Measurements from ENCODE around the gene SERAC1. TPM values are rescaled to one million over a fixed set of nuclear protein-coding genes. Genes with fewer than 3 reads are reported as not detected.

Gene SERAC1
- total and polyA plus RNA-seq, 4 donors: 2.0 to 4.4 (median 2.3) TPM

DNA sequence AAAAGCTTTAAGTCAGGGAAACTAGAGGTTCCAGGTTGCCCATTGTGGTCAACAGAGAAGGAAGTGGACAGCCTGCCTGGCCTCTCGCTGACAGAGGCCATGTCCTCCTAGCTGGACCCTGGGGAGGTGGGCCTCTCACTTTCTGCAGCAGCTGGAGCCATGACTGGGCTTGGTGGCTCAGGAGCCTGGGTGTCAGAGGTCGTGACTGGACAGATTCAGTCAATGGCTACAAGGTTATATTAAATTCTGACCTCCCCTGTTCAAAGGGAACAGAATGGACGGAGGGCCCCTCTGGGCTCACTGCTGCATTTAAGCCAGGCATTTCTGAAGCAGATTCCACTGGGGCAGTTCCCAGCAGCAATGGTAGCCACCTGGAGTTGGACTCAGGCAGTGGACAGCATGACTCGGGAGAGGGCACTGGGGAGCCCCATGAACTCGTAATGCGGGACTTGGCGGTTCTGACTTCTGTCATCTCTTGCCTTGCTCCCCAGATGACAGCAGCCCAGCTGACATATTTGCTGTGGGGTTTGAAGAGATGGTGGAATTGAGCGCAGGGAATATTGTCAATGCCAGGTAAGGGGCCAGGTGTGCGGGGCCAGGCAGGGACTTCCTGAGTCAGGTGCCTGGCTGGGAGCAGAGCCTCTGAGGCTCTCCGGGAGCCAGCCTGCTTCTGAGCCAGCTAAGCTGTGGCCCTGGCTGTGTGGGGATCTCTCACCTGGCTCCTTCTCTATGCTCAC lies 99.7 kb downstream of the SERAC1 start:
- WGBS: 95% methylated on average over 10 of the region's 10 CpGs
- no peak for TF ChIP-seq NR2F2 (IDR thresholded peaks at IDR 0.05)
- no peak for TF ChIP-seq HNF4A (conservative IDR thresholded peaks at IDR 0.05)
- TF ChIP-seq JUND (IDR thresholded peaks at IDR 0.05): no peak
- TF ChIP-seq ZBTB33 (IDR thresholded peaks at IDR 0.05): no peak
- TF ChIP-seq RXRA (IDR thresholded peaks at IDR 0.05): no peak
- TF ChIP-seq, protein P1, sequence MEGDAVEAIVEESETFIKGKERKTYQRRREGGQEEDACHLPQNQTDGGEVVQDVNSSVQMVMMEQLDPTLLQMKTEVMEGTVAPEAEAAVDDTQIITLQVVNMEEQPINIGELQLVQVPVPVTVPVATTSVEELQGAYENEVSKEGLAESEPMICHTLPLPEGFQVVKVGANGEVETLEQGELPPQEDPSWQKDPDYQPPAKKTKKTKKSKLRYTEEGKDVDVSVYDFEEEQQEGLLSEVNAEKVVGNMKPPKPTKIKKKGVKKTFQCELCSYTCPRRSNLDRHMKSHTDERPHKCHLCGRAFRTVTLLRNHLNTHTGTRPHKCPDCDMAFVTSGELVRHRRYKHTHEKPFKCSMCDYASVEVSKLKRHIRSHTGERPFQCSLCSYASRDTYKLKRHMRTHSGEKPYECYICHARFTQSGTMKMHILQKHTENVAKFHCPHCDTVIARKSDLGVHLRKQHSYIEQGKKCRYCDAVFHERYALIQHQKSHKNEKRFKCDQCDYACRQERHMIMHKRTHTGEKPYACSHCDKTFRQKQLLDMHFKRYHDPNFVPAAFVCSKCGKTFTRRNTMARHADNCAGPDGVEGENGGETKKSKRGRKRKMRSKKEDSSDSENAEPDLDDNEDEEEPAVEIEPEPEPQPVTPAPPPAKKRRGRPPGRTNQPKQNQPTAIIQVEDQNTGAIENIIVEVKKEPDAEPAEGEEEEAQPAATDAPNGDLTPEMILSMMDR (IDR thresholded peaks at IDR 0.05; ENCODE audit: low read depth, low read length, missing input control): no peak
- TF ChIP-seq RAD21 (IDR thresholded peaks at IDR 0.05): no peak
- TF ChIP-seq HNF4G (IDR thresholded peaks at IDR 0.05): no peak
- TF ChIP-seq YY1 (IDR thresholded peaks at IDR 0.05): no peak
- TF ChIP-seq, protein P2, sequence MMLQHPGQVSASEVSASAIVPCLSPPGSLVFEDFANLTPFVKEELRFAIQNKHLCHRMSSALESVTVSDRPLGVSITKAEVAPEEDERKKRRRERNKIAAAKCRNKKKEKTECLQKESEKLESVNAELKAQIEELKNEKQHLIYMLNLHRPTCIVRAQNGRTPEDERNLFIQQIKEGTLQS (IDR thresholded peaks at IDR 0.05): no peak
- TF ChIP-seq SP1 (IDR thresholded peaks at IDR 0.05): no peak
- no peak for TF ChIP-seq EGR1 (IDR thresholded peaks at IDR 0.05; ENCODE audit: low read depth in 2 of 2)
- TF ChIP-seq GABPA (IDR thresholded peaks at IDR 0.05 in 1 of 2, conservative IDR thresholded peaks at IDR 0.05 in 1 of 2): no peak
- Histone ChIP-seq H3K9me3 (ENCODE audit: control insufficient read depth in 4 of 4, low read length in 3 of 4) (no peaks in the 10 kb centered on the region), H3K4me1 (ENCODE audit: control insufficient read depth in 4 of 4, insufficient read depth in 4 of 4, low read length in 3 of 4) (no peaks in the 10 kb centered on the region), H3K27me3 (ENCODE audit: control insufficient read depth in 4 of 4, insufficient read depth in 4 of 4, low read length in 3 of 4) (no peaks in the 10 kb centered on the region), H3K9ac (ENCODE audit: low read depth in 1 of 2, low read length in 2 of 2) (no peak overlapping the region), H3K27ac (ENCODE audit: low read depth in 1 of 2, low read length in 2 of 2) (no peak overlapping the region), H3K4me3 (ENCODE audit: low read depth in 1 of 3, low read length in 3 of 3) (no peak overlapping the region), H3K36me3 (ENCODE audit: control insufficient read depth in 4 of 4, insufficient read depth in 3 of 4, low read depth in 1 of 4, low read length in 3 of 4) (peaks cover 2 to 41% (median 14%) of the 10 kb centered on the region in 4 donors)
- DNase-seq (ENCODE audit: low spot score): no peak

DNA sequence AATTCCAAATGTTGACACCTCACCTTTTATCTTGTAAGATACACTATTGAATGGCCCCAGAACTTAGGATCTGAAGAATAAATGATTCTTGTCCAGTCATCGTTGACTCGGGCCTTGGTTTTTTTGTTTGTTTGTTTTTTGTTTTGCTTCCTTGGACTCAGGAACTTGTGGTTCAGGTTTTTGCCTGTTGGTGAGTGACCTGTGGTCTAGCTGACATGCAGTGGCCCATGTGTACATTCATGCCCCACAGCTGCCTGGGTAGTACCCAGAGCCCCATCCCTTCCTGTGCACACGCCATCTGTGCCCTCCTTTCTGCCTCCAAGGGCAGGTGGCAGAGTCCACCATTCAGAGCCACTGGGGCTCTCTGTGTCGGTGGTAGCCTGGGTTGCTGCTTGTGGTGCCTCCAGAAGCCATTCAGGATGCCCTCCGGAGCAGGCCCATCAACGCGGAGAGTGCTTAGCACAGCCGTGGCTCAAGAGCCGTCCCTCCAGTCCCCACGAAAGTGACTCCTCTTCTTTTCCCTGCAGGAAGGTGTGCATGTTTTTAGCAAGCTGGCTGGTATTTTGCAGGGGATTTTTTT lies 100.5 kb downstream of the SERAC1 start:
- TF ChIP-seq REST (IDR thresholded peaks at IDR 0.05) (no peak), FOXA2 (IDR thresholded peaks at IDR 0.05) (no peak), GABPA (IDR thresholded peaks at IDR 0.05 in 1 of 2, conservative IDR thresholded peaks at IDR 0.05 in 1 of 2) (no peak), ZBTB33 (IDR thresholded peaks at IDR 0.05) (no peak), RAD21 (IDR thresholded peaks at IDR 0.05) (no peak), NR2F2 (IDR thresholded peaks at IDR 0.05) (no peak), TAF1 (conservative IDR thresholded peaks at IDR 0.05) (no peak), EGR1 (IDR thresholded peaks at IDR 0.05; ENCODE audit: low read depth in 2 of 2) (no peak), FOXA1 (IDR thresholded peaks at IDR 0.05) (no peak), YY1 (IDR thresholded peaks at IDR 0.05) (no peak), SP1 (IDR thresholded peaks at IDR 0.05) (no peak), HNF4G (IDR thresholded peaks at IDR 0.05) (no peak)
- TF ChIP-seq, protein P2 (IDR thresholded peaks at IDR 0.05): no peak
- TF ChIP-seq, protein P1 (IDR thresholded peaks at IDR 0.05; ENCODE audit: low read depth, low read length, missing input control): no peak
- DNase-seq (ENCODE audit: low spot score): no peak
- Histone ChIP-seq H3K9ac (ENCODE audit: low read depth in 1 of 2, low read length in 2 of 2) (no peak overlapping the region), H3K36me3 (ENCODE audit: control insufficient read depth in 4 of 4, insufficient read depth in 3 of 4, low read depth in 1 of 4, low read length in 3 of 4) (peaks cover 2 to 41% (median 14%) of the 10 kb centered on the region in 4 donors), H3K27me3 (ENCODE audit: control insufficient read depth in 4 of 4, insufficient read depth in 4 of 4, low read length in 3 of 4) (no peaks in the 10 kb centered on the region), H3K4me1 (ENCODE audit: control insufficient read depth in 4 of 4, insufficient read depth in 4 of 4, low read length in 3 of 4) (no peaks in the 10 kb centered on the region), H3K9me3 (ENCODE audit: control insufficient read depth in 4 of 4, low read length in 3 of 4) (no peaks in the 10 kb centered on the region), H3K27ac (ENCODE audit: low read depth in 1 of 2, low read length in 2 of 2) (no peak overlapping the region), H3K4me3 (ENCODE audit: low read depth in 1 of 3, low read length in 3 of 3) (no peak overlapping the region)
- WGBS: 94% methylated on average over 10 of the region's 10 CpGs
